ENCODE results near the gene LRRN2. TPM values are rescaled to one million over a fixed set of nuclear protein-coding genes. Genes with fewer than 3 reads are reported as not detected.

The LRRN2 gene
- total RNA-seq, 1 experiment from 2014 or later = 4.6 TPM

DNA sequence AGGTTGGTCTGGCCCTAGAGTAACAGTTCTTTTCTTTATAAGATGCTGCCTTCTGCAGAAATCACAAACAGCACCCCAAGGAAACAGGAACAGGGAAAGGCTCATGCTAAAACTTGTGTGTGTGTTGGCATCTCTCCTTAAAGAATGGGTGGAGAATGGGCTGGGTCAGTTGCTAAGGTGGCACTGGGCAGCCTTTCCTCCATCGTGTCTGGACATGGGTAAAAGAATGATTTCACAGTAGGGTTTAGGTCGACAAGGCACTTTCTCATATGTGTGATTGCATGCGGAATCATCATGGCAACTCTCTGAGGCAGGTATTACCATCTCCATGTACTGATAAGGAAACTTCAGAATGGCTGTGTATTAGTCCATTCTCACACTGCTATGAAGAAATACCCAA is 40.3 kb downstream of the LRRN2 start:
- POLR2A ChIA-PET (ENCODE audit: unreplicated experiment) = no interaction called here
- Histone ChIP-seq H3F3A (ENCODE audit: insufficient read depth, low read depth) (peaks cover 30% of the 10 kb centered on the region), H3K4me1 (replicated peaks; ENCODE audit: insufficient read depth) (peaks cover 27% of the 10 kb centered on the region), H4K20me1 (ENCODE audit: insufficient read depth) (no peaks in the 10 kb centered on the region), H3K27ac (no peak overlapping the region), H3K9me3 (ENCODE audit: insufficient read depth, low read depth) (no peaks in the 10 kb centered on the region), H3K9me2 (ENCODE audit: insufficient read depth) (no peaks in the 10 kb centered on the region), H3K79me2 (ENCODE audit: low read depth) (no peaks in the 10 kb centered on the region), H3K36me3 (ENCODE audit: low read depth) (no peaks in the 10 kb centered on the region), H3K4me2 (no peak overlapping the region), H3K4me3 (no peak overlapping the region), H3K27me3 (ENCODE audit: insufficient read depth, low read depth) (no peaks in the 10 kb centered on the region), H2AFZ (no peak overlapping the region)
- TF ChIP-seq, protein P1, sequence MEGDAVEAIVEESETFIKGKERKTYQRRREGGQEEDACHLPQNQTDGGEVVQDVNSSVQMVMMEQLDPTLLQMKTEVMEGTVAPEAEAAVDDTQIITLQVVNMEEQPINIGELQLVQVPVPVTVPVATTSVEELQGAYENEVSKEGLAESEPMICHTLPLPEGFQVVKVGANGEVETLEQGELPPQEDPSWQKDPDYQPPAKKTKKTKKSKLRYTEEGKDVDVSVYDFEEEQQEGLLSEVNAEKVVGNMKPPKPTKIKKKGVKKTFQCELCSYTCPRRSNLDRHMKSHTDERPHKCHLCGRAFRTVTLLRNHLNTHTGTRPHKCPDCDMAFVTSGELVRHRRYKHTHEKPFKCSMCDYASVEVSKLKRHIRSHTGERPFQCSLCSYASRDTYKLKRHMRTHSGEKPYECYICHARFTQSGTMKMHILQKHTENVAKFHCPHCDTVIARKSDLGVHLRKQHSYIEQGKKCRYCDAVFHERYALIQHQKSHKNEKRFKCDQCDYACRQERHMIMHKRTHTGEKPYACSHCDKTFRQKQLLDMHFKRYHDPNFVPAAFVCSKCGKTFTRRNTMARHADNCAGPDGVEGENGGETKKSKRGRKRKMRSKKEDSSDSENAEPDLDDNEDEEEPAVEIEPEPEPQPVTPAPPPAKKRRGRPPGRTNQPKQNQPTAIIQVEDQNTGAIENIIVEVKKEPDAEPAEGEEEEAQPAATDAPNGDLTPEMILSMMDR (conservative IDR thresholded peaks at IDR 0.05) = no peak
- no peak for TF ChIP-seq EZH2 (IDR thresholded peaks at IDR 0.05; ENCODE audit: low read depth)
- intact Hi-C loops (cut with micrococcal nuclease; ENCODE audit: unreplicated experiment) = loop anchor here (5.0 kb wide), 1 partner anchor 58 kb away; no protein-coding TSS in a partner anchor
- CTCF ChIA-PET = no interaction called here
- DNase-seq = no peak
- no TSS peak for BruUV-seq (replicated peaks)

DNA sequence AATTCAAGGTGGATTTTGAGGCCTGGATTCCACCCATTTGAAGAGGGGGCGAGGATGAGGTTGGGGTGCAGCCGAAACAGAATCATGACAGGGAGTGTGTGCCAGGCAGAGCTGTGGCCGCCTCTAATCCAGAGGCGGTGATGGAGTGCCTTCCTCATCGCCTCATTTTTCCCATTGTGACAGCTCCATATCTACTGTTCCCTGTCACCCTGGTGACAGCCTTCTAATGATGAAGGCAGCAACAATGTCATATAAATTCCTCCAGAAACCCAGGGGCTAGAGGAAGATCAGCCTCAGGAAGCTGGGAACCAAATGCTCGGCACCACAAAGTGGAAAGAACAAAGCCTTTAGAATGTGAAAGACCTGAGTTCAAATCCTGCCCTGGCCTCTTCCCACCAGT is 42.0 kb downstream of the LRRN2 start:
- peaks cover 25% of the 10 kb centered on the region for H3K4me1 ChIP-seq (replicated peaks; ENCODE audit: insufficient read depth)
- no peak overlapping the region for H3K4me3 ChIP-seq
- POLR2A ChIA-PET (ENCODE audit: unreplicated experiment) = no interaction called here
- no peaks in the 10 kb centered on the region for H3K27me3 ChIP-seq (ENCODE audit: insufficient read depth, low read depth)
- H3K4me2 ChIP-seq = no peak overlapping the region
- no peaks in the 10 kb centered on the region for H3K79me2 ChIP-seq (ENCODE audit: low read depth)
- peaks cover 26% of the 10 kb centered on the region for H3F3A ChIP-seq (ENCODE audit: insufficient read depth, low read depth)
- no peaks in the 10 kb centered on the region for H3K9me2 ChIP-seq (ENCODE audit: insufficient read depth)
- no TSS peak for BruUV-seq (replicated peaks)
- no peaks in the 10 kb centered on the region for H3K9me3 ChIP-seq (ENCODE audit: insufficient read depth, low read depth)
- intact Hi-C loops (cut with micrococcal nuclease; ENCODE audit: unreplicated experiment) = no loop called here
- H2AFZ ChIP-seq = no peak overlapping the region
- H3K27ac ChIP-seq = no peak overlapping the region
- DNase-seq = no peak
- no peaks in the 10 kb centered on the region for H4K20me1 ChIP-seq (ENCODE audit: insufficient read depth)
- CTCF ChIA-PET = no interaction called here
- no peaks in the 10 kb centered on the region for H3K36me3 ChIP-seq (ENCODE audit: low read depth)
- TF ChIP-seq, protein P1 (conservative IDR thresholded peaks at IDR 0.05) = no peak
- no peak for TF ChIP-seq EZH2 (IDR thresholded peaks at IDR 0.05; ENCODE audit: low read depth)

DNA sequence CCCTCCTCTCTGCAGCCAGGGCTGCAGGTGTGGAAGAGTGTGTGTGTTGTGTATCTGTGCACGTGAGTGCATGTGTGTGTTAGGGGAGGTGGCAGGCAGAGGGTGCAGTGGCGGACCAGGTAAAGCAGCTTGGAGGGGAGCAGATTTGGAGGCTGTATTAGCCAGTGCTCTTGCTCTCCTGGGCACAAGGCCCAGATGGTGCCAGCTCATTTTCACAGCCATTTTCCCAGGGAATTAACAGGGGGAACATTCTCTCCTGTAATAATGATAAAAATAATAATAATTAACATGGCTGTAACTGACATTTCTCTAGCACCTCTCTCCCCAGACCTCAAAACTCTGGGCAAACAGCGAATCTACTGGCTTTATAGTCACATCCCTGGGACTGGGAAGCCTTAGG is 43.6 kb downstream of the LRRN2 start:
- Histone ChIP-seq H3K9me3 (ENCODE audit: insufficient read depth, low read depth) (no peaks in the 10 kb centered on the region), H3K9me2 (ENCODE audit: insufficient read depth) (no peaks in the 10 kb centered on the region), H3K27ac (no peak overlapping the region), H3K4me1 (replicated peaks; ENCODE audit: insufficient read depth) (peaks cover 11% of the 10 kb centered on the region), H2AFZ (no peak overlapping the region), H3K27me3 (ENCODE audit: insufficient read depth, low read depth) (no peaks in the 10 kb centered on the region), H3K4me2 (no peak overlapping the region), H3K36me3 (ENCODE audit: low read depth) (no peaks in the 10 kb centered on the region), H3F3A (ENCODE audit: insufficient read depth, low read depth) (peaks cover 10% of the 10 kb centered on the region), H3K4me3 (no peak overlapping the region), H4K20me1 (ENCODE audit: insufficient read depth) (no peaks in the 10 kb centered on the region), H3K79me2 (ENCODE audit: low read depth) (no peaks in the 10 kb centered on the region)
- TF ChIP-seq, protein P1 (conservative IDR thresholded peaks at IDR 0.05) = no peak
- no peak for TF ChIP-seq EZH2 (IDR thresholded peaks at IDR 0.05; ENCODE audit: low read depth)
- no TSS peak for BruUV-seq (replicated peaks)
- ChIA-PET POLR2A (ENCODE audit: unreplicated experiment) (no interaction called here), CTCF (no interaction called here)
- DNase-seq = no peak
- intact Hi-C loops (cut with micrococcal nuclease; ENCODE audit: unreplicated experiment) = no loop called here

All from PC-9 (cell line).